ENCODE measurements around the gene FBRSL1.
A peak's percentile ranks its signal among the peaks of the same experiment; 100 is the strongest.
"Not testable (repeated sequence)": the region's sequence is repeated elsewhere in the genome, so short reads cannot be mapped to it uniquely, and the experiment has no call there.

FBRSL1 gene

DNA sequence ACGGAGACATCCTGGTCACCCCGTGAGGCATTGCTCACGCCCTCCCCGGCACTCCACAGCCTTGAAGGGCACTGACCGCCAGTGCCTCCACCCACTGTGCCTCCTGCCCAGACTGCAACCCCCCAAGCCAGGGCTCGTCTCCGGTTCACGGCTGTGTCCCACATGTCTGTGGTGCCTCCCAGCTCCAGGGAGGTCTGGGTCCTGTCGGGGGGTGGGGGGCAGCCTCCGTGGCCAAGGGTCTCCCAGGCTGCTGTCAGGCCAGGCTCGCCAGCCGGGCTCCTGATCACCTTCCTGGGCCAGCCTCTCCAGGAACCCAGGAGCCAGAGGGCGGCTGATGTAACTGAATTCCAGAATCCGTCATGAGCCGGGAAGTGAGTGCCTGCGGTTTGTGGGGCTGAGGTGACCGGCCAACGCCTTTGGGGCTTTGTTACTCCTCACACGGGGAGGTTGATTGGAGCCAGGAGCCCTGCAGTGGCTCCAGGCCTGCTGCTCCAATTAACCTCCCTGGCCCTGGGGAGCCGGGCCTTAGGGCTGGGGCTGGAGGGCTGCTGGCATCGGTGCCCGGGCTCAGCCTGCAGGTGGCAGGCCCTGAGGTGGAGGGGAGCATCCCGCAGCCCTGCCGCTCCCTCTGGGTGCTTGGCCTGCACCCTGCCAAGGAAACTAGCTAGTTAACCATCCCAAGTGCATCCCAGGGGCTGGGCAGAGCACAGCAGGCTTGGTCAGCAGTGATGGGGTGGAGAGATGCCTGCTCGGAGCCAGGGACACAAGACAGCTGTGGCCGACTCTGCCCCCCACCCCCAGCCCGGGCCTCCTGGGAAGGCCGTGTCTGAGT, 36.4 kb upstream of the FBRSL1 start:
- DNase-seq (ENCODE audit: low read depth in 2 of 2) = peak; percentile 12 to 13

DNA sequence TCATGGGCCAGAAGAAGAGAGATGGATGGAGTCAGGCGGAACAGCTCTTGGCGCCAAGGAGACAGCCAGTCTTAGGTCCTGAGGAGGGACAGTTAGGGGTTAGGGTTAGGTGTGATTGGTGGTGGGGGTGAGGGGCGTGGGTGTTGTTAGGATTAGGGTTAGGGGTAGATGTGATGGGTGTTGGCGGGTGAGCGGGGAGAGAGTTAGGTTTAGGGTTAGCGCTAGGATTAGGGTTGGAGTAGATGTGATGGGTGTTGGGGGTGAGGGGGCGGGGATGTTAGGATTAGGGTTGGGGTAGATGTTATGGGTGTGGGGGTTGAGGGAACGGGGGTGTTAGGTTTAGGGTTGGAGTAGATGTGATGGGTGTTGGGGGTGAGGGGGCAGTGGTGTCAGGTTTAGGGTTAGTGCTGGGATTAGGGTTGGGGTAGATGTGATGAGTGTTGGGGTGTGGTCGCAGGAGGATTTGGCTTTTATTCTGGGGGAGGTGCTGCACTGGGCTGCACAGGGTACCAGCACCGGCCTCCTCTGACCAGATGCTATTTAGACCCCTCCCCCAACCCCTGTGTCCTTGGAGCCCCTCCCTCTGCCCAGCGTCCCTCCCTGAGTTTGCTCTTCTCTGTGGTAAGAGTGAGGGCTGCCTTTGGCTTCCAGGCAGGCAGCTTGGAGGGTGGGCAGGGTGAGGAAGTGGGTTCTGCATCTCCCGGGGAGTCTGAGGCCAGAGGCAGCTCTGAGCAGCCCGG, 35.6 kb upstream of the FBRSL1 start:
- no peak for DNase-seq (ENCODE audit: low read depth in 2 of 2)

DNA sequence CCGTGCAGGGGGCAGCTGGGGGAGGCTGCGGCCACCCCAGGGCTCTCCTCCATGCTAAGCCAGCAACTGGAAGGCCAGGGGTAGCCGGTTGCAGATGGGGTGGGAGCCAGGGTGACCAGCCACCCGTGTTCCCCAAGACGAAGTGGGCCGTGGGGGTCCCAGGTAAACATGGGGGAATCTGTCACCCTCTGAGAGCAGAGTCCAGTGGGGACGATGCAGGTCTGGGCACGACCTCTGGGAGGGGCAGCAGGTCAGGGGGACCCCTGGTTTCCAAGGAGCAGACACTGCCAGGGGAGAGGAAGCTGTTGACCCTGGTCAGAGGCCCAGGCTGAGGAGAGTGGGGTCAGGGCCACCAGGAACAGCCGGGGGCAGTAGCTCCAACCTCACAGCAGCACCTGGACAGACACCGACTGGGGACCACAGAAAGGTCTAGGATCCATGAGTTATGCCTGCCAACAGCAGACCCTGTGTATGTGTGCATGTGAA, 35.0 kb upstream of the FBRSL1 start:
- no peak for DNase-seq (ENCODE audit: low read depth in 2 of 2)

DNA sequence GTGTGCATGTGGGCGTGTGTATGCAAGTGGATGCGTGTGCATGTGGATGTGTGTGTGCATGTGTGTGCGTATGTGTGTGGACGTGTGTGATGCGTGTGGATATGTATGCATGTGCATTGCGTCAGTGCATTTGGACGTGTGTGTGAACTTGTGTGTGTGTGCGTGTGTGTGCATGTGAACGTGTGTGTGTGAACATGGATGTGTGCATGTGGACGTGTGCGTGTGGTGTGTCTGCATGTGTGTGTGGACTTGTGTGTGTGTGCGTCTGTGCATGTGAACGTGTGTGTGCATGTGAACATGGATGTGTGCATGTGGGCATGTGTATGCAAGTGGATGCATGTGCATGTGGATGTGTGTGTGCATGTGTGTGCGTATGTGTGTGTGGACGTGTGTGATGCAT, 34.4 kb upstream of the FBRSL1 start:
- DNase-seq (ENCODE audit: low read depth in 2 of 2) = no peak

DNA sequence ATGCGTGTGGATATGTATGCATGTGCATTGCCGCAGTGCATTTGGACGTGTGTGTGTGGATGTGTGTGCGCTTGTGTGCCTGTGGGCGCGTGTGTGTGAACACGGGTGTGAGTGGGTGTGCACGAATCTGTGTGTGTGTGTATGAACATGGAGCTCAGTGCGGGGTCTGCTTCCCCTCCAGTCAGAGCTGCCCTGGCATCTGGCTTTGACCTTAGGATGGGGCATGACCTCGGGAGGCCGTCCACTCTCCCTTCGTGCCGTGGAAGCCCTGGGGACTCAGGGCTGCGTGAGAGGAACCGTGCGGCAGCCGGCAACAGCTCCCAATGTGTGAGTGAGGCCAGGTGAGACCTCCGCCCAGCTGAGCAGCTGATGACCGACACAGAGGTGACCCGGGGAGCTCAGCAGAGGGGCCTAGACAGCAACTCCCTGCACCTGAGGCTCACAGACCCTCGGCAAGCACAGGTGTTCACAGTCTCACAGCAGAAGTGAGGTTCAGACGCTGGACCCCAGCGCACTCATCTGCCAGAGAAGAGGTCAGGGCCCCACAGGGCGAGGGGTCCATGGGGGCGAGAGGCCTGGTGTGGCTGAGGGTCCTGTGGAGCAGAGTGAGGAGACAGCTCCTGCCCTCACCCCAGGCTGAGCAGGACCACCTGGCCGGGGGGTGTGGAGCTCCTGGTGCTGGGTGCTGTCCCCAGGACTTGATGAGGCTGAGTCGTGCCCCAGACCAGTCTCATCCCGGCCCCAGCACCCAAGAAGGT, 33.6 kb upstream of the FBRSL1 start:
- DNase-seq (ENCODE audit: low read depth in 2 of 2) = no peak

DNA sequence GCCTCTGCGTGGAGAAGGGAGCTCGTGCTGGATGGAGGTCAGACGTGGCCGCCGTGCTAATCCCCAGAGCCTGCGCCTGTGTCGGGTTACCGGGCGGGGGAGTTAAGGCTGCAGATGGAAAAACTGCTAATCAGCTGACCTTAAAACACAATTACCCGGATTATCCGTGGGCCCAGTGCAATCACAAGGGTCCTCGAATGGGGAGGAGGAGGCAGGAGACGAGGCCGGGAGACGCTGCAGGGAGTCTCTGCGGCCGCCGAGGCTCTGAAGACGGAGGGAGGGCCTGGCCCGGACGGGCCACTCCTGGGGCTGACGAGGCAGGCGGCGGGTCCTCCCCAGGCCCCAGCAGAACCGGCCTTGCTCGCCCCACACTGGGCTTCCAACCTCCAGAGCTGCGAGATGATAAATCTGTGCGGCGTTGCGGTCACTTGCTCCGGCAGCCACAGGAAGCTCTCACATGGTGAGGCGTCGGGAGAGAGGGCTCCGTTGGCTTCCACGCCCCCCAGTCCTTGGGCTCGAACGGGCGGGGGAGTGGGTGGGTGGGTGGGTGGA, 32.9 kb upstream of the FBRSL1 start:
- DNase-seq (ENCODE audit: low read depth in 2 of 2) = no peak

DNA sequence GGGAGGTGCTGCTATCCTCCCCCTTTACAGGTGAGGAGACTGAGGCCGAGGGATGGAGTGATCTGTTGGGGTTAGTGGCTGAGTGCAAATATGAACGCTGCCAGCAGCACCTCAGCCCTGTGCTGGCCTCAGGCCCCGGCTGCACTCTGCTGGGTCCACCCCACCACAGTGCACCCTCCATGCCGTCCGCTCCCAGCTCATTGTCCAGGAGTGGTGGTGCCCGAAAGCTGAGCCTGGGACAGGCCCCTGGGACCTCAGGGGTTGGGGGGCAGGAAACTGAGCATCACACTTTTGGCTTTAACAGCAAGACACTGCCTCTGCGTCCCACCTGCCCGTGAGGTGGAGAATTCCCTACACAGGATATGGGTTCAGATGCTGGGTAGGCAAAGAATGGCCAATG, 31.5 kb upstream of the FBRSL1 start:
- no peak for DNase-seq (ENCODE audit: low read depth in 2 of 2)

DNA sequence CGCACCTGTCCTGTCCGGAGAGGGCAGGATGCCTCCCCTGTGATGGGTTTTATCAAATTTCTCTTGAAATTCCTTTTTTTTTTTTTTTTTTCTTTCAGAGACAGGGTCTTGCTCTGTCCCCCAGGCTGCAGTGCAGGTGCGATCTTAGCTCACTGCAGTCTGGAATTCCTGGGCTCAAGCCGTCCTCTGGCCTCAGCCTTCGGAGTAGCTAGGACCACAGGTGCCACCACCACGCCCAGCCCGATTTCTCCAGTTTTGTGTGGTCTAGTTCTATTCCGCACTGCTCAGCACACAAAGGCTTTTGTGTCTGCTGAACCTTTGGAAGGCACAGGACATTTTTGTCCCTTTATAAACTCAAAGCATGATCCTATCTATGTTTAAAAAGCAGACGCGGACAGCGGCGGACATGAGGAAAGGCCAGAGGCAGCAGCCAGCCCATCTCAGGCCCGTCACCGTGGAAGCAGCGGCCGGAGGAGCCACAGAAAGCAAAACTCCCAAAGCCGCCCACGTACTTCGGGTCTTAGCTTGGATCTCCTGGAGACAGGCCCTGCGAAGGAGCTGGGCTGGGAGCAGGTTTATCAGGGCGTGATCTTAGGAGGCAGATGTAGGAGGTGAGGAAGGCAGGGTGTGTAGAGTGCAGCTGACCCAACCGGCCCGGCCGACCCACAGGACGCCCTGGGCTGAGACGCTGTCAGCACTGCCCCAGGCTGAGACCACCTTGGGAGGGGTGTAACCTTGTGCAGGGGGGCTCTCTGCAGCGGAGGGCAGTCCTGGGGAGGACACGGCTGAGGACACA, 30.9 kb upstream of the FBRSL1 start:
- DNase-seq (ENCODE audit: low read depth in 2 of 2) = no peak

DNA sequence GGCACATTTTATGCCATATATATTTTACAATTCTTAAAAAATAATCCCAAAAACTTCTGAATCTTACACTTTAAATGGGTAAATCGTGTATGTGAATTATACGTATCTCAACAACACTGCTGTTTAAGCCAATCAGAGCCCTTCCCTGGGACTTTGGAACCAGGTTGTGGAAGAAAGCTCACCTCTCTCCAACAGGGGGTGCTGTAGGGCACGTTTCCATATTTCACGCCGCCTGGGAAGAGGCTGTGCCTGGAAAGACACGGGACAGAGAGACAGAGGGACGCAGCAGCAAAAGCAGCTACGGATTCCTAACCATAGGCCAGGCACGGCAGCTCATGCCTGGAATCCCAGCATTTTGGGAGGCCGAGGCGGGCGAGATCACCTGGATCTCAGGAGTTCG, 29.4 kb upstream of the FBRSL1 start:
- DNase-seq (ENCODE audit: low read depth in 2 of 2) = no peak

DNA sequence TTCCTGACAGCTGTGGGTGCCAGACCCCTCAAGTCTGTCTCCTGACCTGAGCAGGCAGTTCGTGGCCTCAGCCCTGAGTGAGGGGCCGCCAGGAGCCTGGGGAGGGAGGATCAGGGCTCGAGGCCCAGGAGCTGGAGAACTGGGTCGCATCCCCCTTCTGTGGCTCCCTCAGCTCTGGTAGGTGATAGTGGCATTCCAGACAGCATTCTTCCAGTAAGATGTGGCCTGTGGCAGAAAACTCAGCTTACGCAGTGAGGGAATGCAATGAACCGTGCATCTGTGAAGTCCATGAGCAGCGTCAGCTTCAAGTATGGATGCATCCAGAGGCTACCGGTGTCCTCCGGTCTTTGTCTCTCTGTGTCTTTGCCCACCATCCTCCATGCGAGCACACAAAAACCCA, 28.4 kb upstream of the FBRSL1 start:
- no peak for DNase-seq (ENCODE audit: low read depth in 2 of 2)

DNA sequence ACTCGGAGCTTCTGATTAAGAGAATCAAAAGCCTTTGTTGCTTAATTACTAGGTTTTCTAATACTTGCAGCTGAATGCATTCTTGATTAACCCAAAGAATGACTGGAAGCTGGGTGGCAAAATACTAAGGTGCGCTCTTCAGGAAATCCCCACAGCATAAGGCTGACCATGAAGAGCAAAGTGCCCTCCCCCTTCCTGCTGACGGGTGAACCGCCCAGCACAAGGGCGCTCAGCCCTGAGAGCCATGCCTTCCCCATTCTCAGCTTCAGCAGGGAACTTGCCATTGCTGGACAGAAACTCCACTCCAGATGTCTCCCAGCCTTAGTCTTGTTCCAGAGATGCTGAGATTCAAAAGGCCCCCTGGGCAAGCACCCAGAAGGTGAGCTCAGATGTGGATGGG, 27.2 kb upstream of the FBRSL1 start:
- no peak for DNase-seq (ENCODE audit: low read depth in 2 of 2)

DNA sequence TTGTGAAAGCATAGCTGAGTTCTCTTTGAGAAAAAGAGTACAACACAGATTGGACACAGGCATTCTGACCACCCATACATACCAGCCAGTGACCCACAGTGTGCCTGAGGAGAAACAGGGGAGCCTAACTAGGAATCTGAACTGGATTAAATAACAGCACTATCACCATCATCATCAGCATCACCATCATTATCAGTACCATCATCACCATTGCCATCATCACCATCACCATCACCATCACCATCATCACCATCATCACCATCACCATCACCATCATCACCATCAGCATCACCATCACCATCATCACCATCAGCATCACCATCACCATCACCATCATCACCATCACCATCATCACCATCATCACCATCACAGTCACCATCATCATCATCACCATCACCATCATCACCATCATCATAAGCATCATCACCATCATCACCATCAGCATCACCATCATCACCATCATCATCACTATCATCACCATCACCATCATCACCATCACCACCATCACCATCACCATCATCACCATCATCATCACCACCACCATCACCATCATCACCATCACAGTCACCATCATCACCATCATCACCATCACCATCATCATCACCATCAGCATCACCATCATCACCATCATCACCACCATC, 26.5 kb upstream of the FBRSL1 start:
- DNase-seq (ENCODE audit: low read depth in 2 of 2) = not testable (repeated sequence)

DNA sequence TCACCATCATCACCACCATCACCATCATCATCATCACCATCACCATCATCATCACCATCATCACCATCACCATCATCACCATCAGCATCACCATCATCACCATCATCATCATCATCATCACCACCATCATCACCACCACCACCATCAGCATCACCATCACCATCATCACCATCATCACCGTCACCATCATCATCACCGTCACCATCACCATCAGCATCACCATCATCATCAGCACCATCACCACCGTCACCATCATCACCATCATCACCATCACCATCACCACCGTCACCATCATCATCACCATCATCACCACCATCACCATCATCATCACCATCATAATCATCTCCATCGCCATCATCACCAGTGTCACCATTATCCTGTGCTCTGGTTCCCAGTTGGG, 25.6 kb upstream of the FBRSL1 start:
- not testable (repeated sequence) for DNase-seq (ENCODE audit: low read depth in 2 of 2)

DNA sequence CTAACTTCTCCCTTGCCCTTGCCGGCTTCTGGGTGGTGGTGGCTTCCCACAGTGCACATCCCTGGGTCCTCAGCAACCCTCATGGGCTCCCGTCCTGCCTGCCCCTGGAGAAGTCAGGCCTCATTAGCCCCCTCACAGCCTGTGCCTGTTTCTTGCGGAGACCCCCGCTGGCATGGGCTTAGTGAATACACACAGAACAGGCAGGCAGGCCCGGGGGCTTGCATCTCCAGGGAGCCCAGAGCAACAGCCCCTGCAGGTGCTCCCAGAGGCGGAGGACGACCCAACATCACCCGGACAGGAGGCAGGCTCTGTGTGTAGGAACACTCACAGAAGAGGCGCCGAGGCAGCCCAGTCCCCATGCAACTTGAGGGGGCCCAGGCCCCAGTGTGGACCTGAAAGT, 25.1 kb upstream of the FBRSL1 start:
- no peak for DNase-seq (ENCODE audit: low read depth in 2 of 2)

DNA sequence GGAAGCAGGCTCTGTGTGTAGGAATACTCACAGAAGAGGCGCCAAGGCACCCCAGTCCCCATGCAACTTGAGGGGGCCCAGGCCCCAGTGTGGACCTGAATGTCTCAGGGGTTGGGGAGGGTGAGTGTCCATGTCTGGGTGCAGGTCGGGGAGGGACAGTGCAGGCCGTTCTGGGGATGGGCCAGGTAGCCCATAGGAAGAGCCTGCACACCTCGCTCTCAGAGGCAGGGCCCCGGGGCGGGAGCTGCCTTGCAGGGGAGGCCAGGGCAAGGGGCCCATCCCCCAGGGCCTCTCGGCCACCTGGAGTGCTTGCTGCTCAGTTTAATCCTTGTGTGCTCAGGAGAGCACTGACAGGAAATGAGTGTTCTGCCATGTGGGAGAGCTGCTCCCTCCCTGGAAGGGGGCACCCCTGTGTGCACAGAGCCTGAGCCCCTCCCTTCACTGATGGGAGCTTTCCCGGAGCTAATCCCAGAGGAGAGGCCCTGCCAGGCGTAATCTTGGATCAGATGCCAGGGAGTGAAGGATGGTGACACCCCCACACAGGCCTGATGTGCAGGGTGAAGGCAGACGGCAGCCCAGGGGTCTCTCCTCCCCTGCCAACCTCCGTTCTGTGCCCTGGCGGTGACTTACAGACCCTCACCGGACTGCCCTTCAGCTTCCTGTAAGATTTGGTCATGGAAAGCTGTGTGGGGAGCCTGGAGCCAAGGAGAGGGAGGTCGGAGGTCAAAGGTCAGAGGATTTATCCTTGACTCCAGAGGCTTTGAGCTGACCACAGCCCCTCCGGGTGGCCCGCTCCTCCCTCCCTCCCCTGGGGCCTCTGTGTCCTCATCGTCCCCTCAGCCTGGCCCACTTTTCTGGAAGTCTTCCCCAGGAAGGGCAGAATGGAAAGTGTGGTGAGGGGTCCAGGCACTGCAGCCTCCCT, 24.4 kb upstream of the FBRSL1 start:
- DNase-seq (ENCODE audit: low read depth in 2 of 2) = no peak

DNA sequence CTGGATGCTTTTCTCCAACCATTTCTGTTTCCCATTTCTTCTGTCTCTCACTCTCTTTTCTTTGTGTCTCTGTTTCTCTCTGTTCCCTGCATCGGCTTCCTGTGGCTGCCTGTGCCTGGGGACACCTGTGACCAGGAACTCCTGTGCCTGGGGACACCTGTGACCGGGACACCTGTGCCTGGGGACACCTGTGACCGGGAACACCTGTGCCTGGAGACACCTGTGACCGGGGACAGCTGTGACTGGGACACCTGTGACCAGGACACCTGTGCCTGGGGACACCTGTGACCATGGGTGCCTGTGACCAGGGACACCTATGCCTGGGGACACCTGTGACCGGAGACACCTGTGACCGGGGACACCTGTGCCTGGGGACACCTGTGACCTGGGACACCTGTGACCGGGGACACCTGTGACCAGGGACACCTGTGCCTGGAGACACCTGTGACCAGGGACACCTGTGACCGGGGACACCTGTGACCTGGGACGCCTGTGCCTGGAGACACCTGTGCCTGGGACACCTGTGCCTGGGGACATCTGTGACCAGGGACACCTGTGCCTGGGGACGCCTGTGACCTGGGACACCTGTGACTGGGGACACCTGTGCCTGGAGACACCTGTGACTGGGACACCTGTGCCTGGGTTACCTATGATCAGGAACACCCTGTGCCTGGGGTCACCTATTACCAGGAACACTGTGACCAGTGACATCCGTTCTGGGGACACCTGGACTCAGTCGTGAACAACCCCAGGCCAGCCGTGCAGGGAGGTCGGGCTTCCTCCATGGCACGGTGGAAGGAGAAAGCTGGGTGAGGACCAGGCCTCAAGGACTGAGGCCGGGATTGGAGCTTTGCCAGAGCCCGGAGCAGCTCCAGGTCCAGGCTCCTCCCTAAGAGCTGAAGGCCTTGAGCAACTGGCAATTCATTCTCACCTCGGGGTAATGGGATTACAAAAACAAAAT, 23.4 kb upstream of the FBRSL1 start:
- no peak for DNase-seq (ENCODE audit: low read depth in 2 of 2)

DNA sequence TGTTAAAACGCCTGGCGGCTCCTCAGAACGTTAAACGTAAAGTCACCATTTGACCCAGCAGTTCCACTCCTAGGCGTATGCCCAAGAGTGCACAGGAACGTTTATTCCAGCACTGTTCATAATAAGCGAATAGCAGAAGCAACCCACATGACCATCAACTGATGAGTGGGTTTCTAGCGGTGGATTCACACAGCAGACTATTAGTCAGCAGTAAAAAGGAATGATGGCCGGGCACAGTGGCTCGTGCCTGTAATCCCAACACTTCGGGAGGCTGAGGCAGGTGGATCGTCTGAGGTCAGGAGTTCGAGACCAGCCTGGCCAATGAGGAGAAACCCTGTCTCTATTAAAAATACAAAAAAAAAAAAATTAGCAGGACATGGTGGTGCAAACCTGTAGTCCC, 22.4 kb upstream of the FBRSL1 start:
- no peak for DNase-seq (ENCODE audit: low read depth in 2 of 2)

DNA sequence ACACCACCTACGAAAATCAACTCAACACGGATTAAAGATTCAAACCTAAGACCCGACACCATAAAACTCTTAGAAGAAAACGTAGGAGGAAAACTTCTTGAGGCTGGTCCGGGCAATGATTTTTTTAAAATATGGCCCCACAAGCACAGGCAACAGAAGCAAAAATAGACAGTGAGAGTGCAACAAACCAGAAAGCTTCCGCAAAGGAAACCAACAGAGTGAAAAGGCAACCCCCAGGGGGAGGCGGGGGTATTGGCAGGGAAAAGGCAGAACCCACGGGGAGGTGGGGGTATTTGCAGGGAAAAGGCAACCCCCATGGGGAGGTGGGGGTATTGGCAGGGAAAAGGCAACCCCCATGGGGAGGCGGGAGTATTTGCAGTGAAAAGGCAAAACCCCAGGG, 20.5 kb upstream of the FBRSL1 start:
- DNase-seq (ENCODE audit: low read depth in 2 of 2) = no peak

DNA sequence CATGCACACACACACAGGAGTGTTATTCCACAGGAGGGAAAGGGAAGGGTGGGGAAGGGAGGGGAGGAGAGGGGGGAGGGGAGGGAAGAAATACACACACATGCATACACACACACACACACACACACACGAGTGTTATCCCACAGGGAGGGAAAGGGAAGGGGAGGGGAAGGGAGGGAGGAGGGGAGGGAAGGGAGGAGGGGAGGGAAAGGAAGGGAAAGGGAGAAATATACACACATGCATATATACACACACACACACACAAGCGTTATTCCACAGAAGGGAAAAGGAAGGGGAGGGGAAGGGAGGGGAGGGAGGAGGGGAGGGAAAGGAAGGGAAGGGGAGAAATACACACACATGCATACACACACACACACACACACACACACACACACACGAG, 19.6 kb upstream of the FBRSL1 start:
- no peak for DNase-seq (ENCODE audit: low read depth in 2 of 2)

Measured in fibroblast of skin of left biceps (primary cell).